HG03575 (cell line): ENCODE measurements around the gene FBXL2.
"Not testable (repeated sequence)": the region's sequence is repeated elsewhere in the genome, so short reads cannot be mapped to it uniquely, and the experiment has no call there.

Experiments used
- ATAC-seq: cut with Tn5 transposase; IDR thresholded peaks from one replicate; pipeline ENCODE4 v1.9.1; 2021; ENCODE audit not compliant: unreplicated experiment, insufficient number of reproducible peaks, low FRiP score; ENCODE audit errors: extremely low read depth

Gene FBXL2

DNA sequence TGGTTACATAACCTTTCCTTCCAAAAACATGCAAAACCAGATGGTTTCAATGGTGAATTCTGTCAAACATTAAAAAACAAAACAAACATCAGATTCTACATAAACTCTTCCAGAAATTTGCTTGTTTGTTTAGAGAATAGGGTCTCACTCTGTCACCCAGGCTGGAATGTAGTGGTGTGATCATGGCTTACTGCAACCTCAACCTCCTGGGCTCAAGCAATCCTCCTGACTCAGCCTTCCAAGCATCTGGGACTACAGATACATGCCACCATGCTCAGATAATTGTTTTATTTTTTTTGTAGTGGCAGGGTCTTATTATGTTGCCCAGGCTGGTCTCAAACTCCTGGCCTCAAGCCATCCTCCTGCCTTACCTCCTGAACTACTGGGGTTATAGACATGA is 36.1 kb downstream of the FBXL2 start:
- no peak for ATAC-seq

DNA sequence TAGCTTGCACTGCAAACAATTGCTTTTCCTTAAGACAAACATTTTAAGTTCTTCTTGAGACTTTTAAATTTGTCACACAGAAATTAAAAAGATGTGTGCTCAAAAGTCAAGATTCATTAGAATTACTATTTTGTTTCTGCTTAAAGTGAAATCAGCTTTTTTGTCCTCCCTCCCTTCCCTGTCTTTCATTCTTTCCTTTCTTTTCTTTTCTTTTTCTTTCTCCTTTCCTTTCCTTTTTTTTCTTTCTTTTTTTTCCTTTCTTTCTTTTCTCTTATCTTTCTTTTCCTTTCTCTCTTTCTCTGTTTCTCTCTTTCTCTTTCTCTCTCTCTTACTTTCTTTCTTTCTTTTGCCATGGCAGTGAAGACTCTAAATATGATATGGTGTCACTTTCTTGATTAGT is 37.8 kb downstream of the FBXL2 start:
- no peak for ATAC-seq

DNA sequence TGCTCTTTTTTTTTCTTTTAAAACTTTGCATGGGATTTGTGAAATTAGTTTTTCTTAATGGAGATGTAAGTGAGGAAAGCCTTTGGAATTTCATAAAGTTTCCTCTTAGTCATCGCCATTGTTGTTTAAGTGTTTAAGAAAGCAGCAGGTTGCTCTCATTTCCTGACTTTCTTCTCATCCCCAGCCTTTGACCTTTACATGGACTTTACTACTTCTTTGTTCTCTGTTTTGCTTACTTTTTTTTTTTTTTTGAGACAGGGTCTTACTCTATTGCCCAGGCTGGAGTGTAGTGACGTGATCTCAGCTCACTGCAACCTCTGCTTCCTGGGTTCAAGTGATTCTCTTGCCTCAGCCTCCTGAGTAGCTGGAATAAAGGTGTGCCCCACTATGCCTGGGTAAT is 38.6 kb downstream of the FBXL2 start:
- no peak for ATAC-seq

DNA sequence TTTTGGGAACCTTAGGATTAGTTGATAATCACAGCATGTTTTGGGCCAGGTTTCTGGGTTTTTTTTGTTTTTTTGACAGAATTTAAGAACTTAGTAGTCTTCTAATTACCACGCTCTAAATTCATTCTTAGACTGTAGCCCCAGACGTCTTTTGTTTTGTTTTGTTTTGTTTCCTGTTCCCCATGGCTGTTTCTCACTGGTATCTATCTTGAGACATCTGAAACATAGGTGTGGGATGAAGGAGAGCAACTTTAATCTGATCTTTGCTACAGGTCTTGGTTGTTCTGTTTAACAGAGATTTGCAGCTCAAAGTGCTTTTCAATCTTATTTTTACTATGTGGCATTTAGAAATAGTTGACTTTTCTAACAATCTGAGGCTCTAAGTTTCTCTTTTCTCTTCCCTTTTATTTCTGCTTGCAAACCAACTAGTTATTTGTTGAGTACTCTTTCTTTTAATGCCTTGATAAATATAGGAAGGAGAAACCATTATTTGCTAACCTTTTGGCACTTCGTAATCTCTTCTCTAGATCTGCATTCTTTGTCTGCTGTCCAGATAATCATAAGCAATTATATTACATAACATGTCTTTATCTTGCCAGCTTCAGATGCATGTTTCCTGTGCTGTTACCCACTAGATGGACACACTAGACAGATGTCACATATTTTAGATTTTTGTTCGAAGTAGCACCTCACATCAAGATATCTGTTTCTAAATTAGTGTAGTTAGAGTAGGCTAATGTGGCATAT is 40.9 kb downstream of the FBXL2 start:
- ATAC-seq: no peak

DNA sequence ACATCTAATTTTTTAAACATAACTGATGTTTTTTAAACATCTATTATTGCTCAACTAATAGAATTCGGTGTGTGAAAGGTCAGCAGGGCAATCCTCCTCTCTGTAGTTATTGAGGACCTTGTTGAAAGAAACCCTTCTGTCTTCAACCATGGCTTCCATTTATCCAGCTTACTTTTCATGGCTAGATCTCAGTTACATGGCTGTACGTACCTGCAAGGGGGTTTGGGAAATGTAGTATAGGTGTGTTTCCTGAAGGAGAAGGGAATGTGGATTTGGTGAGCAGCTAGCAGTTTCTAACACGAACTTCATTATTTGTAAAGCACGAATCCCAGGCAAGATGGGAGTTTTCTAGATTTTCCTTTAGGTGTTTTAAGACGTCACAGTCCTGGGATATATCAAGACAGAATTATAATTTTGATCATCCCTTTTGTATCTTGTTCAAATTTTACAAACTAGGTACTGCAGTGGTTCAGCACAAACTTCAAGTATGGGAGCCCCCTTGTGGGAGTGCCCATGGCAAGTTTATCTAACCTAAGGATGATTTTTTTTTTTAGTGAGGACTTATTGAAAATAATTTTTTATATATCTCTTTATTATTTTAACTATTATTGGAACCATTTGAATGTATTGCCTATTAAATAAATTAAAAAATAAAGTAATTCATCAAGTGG is 41.6 kb downstream of the FBXL2 start:
- no peak for ATAC-seq

DNA sequence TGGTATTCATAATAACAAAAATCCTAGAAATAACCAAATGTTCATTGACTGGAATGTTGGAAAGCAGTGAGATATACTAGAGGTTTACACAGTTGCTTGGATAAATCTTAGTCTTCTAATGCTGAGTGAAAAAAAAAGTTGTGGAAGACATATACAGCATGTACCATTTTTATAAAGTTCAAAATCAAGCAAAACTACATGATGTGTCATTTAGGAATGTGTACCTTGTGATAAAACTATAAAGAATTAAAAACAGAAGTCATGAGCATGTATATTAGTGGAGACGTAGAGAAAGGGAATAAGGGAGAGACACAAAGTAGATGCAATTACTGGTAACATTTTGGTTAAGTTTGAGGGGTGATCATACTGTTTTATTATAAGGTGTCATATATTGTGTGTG is 45.2 kb downstream of the FBXL2 start:
- ATAC-seq: no peak

DNA sequence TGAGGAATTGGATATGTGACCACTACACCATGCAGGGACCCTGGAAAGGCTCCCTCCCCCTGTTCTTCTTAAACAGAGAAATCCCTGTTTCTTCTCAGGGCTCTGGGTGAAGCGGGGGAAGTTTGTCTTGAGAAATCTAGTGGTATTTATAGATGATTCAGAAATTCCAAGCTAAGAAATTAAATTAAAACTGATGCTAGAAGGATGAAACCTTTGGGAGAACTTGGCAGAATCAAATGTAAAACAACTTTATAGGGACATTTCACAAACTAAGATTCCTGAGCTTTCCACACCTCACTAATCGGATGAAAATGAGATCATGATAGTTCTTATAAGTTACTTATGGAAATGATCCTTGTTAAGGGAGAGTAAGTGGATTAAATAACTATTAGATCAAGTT is 54.2 kb downstream of the FBXL2 start:
- ATAC-seq: no peak

DNA sequence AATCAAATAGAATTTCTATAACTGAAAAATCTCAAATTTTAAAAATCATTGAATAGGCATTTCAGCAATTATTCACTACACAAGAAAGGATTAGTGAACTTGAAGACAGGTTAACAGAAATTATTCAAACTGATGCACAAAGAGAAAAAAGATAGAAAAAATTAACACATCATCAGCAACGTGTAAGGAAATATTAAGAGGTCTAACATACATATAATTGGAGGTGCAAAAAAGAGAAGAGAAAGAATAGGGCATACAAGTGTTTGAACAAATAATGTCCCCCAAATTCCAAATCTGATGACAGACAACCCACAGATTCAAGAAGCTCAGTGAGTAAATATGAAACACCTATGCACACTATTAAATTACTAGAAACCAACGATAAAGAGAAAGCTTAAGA is 57.1 kb downstream of the FBXL2 start:
- ATAC-seq: no peak

DNA sequence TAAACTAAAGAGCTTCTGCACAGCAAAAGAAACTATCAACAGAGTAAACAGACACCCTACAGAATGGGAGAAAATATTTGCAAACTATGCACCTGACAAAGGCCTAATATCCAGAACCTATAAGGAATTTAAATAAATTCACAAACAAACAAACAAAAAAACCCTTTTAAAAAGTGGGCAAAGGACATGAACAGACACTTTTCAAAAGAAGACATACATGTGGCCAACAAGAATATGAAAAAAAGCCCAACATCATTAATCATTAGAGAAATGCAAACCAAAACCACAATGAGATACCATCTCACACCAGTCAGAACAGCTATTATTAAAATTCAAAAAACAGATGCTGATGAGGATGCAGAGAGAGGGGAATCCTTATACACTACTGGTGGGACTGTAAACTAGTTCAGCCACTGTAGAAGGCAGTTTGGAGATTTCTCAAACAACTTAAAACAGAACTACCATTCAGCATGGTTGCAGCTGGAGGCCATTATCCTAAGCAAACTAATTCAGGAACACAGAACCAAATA is 61.8 kb downstream of the FBXL2 start:
- ATAC-seq: not testable (repeated sequence)

DNA sequence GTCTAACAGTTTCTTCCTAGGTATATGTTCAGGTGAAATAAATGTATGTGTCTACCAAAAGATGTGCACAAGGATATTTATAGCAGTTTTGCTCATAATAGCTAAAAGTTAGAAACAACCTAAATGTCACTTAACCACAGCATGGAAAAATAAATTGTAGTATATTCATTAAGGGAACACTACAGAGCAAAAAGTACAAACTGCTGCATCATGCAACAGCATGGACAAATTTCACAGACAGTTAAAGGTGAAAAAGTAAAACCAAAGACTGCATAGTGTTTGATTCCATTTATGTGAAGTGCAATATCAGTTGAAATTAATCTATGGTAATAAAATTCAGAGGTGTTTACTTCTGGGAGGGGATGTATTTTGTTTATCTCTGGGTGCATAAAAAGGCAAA is 62.5 kb downstream of the FBXL2 start:
- no peak for ATAC-seq

DNA sequence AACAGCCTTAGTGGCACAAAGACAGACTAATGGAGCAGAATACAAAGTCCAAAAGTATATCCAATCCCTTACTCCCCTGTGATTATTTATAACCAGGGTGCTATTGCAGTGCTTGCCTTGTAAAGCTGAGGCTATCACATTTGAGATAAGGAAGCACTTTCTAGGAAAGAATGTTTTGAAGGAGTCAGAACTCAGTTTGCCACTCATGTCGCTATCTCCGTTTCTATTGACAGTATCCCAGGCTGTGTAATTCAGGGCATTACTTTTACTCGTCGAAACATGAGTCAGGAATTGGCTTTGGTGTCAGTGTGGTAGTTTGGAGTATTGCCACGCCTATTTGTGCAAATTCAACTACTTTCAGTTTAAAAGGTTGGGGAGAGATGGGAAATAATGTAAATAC is 78.4 kb downstream of the FBXL2 start:
- no peak for ATAC-seq

DNA sequence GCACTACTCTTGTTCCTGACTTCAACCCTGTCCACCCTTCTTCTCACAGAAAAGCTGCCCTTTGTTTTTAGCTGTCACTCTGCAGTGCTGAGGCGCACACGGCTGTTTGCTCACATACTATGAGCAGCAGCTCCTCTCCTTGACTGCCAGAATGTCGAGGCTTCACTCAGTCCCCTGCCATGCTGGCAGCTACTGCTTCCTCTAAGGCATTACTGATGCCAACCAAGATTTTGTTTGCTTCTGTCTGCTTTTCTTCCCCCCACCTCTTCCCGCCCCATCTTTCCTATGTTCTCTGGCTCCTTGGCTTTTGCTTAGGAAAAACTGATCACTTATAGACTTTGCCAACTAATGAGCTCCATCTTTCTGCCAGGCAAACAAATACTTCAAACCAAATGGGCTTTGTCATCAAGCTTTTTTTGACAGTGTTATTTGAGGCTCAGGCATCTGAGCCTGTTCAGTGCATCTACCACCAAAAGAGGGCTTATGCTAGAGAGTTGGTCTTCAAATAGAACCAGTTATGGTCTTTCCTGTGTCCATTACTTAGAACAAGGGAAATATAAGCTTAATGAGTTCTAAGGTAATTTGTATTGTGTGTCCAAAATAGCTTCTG is 81.0 kb downstream of the FBXL2 start:
- ATAC-seq: no peak

DNA sequence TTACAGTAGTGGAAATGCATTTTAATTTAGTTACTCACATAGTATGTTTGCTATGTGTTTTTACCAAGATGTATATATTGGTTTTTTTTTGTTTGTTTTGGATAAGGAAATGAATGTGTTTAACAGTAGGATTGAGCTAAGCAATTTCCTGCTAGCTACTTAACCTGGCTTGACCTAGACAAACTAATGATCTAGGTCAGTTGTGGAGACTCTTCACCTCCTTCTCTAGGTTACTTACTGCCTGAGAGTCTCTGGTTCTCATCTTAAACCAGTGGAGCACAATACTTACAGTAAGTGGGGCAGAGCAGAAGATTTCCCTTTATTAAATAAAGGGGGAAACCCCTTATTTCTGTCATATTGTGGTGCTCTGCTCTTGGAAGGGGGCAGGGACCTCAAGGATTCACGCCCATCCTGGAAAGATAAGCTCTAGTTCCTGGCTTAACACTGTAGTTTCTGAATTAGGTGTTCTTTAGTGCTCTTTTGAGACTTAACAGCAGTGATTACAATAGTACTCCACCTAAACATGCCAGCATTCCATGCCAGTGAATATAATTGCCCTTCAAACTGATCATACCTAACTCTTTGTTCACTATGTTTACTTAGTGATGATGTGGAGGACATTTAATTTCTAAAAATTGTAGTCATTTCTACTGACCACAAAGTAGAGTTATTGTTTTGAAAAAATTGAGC is 83.0 kb downstream of the FBXL2 start:
- no peak for ATAC-seq

DNA sequence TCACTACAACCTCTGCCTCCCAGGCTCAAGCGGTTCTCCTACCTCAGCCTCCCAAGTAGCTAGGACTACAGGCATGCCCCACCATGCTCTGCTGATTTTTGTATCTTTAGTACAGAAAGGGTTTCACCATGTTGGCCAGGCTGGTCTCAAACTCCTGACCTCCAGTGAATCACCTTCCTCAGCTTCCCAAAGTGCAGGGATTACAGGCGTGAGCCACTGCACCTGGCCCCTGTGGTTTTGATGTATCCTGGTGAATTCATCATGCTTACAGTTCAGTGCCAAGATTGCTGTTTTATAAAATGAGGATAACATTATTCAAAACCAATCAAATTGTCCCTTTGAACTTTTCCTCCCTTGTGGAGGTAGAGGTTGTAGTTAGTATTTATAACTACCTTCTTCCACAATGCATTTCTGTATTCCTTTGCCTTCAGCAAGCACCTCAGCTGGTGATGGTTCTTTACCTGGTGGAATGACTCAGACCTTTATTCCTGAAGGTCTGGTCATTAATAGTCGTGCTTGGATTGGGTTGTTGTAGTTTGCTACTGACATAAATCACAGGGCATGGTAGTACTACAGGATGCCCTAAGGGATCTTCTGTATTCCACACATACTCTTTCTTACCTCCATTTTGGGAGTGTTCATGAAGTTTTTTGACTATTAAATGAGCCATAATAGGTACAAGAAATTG is 86.0 kb downstream of the FBXL2 start:
- no peak for ATAC-seq

DNA sequence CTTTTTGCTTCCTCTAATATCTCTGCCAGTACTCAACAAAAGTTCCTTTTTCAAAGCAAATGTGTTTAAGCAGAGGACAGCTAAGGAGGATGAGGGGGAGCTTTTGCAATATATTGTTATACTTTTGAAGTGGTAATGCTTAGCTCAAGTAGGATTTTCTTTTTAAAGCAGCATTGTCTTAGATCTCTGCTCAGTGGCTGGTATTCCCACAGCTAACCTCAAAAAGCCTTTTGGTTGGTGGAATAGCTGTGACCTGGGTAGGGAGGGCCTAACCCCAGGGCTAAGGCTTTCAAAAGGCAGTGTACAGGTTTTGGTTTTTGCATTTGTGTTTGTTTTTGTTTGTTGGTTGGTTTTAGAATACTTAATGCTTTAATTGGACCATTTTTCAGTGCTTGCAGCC is 86.8 kb downstream of the FBXL2 start:
- ATAC-seq: no peak

DNA sequence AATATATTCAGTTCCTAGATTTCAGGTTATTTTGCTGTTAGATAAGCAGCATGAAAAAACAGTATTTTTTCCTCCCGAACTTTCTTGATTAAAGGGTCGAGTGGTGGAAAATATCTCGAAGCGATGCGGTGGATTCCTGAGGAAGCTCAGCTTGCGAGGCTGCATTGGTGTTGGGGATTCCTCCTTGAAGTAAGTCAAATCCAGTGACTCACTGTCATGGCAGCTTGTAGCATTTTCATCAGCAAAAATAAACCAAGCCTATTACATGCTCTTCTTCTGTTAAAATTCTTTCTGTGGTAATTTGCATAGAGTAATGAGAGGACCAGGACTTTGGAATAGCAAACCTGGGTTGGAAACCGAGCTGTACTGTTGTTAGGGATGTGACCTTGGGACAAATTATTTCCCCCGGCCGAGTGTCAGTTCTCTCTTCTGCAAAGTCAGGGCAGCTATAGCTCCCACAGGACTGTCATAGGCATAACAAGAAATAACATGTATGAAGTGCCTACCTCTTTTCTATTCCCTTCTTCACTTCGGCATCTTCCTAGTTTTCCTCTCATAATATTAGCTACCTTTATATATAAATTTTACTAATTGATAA is 87.4 kb downstream of the FBXL2 start:
- ATAC-seq: no peak

DNA sequence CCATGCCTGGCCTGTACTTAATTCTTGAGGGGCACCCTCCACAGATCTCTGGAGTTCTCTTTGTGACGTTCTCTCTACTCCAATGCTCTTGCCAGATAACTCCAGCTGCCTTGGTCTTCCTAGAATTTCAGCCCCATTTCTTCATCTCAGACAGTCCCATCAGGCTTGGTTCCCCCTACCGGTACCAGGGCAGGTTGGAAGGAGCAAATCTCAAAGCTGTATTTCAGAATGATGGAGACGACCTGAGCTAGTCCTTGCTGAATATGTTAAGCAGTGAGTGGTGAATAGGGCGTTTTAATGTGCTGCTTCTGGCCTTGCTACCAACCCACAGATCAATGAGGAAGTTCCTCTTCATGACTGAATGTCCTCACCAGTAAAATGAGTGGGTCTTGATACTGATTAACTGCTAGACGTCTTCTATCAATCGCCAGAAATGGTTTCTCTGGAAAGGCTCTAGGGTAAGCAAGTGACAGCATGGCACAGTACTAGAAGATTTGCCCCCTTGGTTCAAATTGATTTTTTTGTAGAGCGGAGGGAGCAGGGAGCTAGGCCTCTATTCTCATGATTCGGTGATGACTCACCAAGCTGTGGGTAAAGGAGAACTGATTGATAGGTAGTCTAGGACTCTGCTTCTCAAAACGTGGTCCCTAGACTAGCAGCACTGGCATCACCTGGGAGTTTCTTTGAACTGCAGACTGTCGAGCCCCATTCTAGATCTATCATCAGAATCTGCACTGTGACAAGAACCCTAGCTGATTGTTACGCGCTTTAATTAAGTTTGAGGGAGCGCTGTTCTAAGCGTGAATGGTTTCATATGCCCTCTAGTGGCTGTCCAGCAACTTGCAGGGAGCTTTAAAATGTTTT is 95.2 kb downstream of the FBXL2 start:
- ATAC-seq: no peak

DNA sequence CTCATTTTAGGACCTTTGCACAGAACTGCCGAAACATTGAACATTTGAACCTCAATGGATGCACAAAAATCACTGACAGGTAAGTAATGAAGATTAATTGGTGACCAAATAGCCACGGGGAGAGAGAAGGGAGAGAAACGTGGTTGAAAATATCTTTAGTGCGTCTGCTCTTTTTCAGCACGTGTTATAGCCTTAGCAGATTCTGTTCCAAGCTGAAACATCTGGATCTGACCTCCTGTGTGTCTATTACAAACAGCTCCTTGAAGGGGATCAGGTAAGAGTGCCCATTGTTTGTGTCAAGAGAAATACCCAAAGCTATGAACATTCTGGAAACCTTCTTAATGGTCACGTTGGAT is 95.8 kb downstream of the FBXL2 start:
- no peak for ATAC-seq
